ENCODE data around the gene CEP126.

DNA sequence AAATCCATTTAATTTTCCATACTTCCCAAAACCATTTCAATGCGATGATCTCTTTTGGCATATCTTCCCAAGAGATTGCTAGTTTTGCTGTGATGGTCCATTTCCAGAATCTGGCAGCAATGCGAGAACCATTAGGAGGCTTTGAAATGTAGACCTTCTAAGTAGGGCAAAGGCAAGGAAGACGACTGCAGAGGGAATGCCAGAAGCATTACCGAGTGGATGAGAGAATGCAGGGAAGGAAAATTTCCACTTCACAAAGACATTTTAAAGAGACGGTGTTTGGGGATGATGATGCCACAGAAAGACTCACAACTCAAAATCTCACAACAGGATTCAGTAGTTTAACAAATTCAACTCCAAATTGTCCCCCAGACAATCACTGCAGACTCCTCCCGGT lies 471 bp upstream of the CEP126 start:
- TF ChIP-seq, protein P1, sequence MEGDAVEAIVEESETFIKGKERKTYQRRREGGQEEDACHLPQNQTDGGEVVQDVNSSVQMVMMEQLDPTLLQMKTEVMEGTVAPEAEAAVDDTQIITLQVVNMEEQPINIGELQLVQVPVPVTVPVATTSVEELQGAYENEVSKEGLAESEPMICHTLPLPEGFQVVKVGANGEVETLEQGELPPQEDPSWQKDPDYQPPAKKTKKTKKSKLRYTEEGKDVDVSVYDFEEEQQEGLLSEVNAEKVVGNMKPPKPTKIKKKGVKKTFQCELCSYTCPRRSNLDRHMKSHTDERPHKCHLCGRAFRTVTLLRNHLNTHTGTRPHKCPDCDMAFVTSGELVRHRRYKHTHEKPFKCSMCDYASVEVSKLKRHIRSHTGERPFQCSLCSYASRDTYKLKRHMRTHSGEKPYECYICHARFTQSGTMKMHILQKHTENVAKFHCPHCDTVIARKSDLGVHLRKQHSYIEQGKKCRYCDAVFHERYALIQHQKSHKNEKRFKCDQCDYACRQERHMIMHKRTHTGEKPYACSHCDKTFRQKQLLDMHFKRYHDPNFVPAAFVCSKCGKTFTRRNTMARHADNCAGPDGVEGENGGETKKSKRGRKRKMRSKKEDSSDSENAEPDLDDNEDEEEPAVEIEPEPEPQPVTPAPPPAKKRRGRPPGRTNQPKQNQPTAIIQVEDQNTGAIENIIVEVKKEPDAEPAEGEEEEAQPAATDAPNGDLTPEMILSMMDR (IDR thresholded peaks at IDR 0.05; ENCODE audit: low read length) = no peak
- no peak for TF ChIP-seq EZH2 (optimal IDR thresholded peaks at IDR 0.05; ENCODE audit: low read depth, low read length)

Measured in MM.1S (cell line).